Measurements from ENCODE around the gene LRRFIP1.

LRRFIP1 gene

GRCh38 chr2:237816531-237816930 lies 189.1 kb downstream of the LRRFIP1 start:
- Mint-ChIP-seq H3K27me3 (no peaks in the 10 kb centered on the region), H3K4me3 (no peak overlapping the region), H3K36me3 (no peaks in the 10 kb centered on the region), H3K27ac (no peak overlapping the region), H3K9me3 (no peaks in the 10 kb centered on the region), H3K4me1 (peaks cover 12% of the 10 kb centered on the region)

DNA sequence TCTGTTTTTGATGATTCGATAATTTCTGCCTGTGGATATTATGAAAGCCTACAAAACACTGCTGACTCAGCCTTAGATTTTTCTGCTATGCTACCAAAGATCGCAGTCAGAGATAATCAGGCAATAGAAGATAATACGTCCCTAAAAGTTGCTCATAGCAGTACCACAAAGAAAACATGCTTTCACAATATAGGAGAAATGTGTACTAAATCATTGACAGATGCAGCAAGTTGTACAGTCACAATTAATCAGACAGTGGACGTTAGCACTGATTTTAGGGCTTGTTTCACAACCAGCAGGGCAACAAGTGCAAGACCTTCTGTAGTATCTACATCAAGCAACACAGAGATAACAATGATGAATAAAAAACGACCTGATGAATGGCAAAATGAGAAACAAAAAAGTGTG lies 190.7 kb downstream of the LRRFIP1 start:
- Mint-ChIP-seq H3K4me3 (no peak overlapping the region), H3K4me1 (peaks cover 12% of the 10 kb centered on the region), H3K27ac (no peak overlapping the region), H3K36me3 (no peaks in the 10 kb centered on the region), H3K9me3 (no peaks in the 10 kb centered on the region), H3K27me3 (no peaks in the 10 kb centered on the region)

GRCh38 chr2:237819231-237819630 lies 191.8 kb downstream of the LRRFIP1 start:
- Mint-ChIP-seq H3K27ac (no peak overlapping the region), H3K36me3 (no peaks in the 10 kb centered on the region), H3K4me3 (no peak overlapping the region), H3K9me3 (no peaks in the 10 kb centered on the region), H3K4me1 (peaks cover 12% of the 10 kb centered on the region), H3K27me3 (no peaks in the 10 kb centered on the region)

DNA sequence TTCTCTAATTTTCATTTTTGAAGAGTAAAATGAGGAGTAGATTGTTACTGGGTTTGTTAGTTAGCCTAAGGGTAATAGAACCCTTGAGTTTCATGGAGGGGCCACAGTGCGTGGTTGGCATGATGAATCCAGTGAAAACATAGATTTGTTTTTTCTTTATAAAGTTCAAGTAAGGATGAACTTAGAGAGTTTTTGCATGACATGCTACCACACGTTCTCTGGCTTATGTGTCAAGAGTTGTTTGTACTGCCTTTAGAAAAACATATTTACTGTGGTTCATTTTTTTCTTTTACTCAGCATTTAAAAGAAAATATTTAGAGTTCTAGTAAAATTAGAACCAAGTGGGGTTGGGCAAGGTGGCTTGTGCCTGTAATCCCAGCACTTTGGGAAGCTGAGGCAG lies 193.0 kb downstream of the LRRFIP1 start:
- Mint-ChIP-seq H3K4me3 (no peak overlapping the region), H3K4me1 (peaks cover 9% of the 10 kb centered on the region), H3K27ac (no peak overlapping the region), H3K27me3 (no peaks in the 10 kb centered on the region), H3K9me3 (no peaks in the 10 kb centered on the region), H3K36me3 (no peaks in the 10 kb centered on the region)

DNA sequence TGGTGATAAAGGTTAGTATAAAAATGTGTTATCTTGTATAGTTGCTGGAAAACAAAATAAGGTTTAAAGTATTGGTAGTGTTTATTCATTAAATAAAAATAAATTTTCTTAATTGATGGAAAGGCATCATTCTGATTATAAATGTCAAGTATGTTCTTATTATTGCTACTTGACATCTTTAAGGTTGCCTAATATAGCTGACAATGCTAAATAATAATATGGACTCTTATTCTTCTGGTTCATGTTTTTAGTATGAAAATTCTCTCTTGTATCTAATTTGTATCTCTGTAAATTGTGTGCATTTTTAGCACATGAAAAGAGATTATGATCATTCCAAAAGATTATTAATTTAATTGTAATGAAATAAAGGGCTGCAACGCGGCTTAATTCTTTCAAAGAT lies 196.2 kb downstream of the LRRFIP1 start:
- no peak overlapping the region for H3K27ac Mint-ChIP-seq
- H3K36me3 Mint-ChIP-seq, result no peaks in the 10 kb centered on the region
- no peaks in the 10 kb centered on the region for H3K9me3 Mint-ChIP-seq
- no peaks in the 10 kb centered on the region for H3K27me3 Mint-ChIP-seq
- H3K4me3 Mint-ChIP-seq, result no peak overlapping the region
- H3K4me1 Mint-ChIP-seq, result no peaks in the 10 kb centered on the region

DNA sequence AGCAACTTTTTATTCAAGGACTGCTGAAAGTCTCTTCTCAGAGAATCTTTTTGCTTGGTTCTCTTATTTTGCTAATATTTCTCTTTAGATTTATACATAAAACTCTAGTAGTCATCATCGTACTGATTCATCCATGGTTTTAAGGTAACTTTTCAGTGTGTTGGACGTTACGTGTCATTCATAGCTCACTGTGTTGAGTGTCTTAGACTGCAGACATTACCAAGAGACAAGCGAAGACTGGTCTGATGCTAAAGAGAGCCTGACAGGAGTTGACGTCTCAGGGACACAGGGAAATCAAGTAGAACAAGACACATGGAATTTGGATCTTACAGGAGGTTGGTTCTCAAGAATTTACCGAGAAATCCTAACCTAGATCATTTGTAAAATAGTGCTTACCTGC lies 196.7 kb downstream of the LRRFIP1 start:
- no peak overlapping the region for H3K27ac Mint-ChIP-seq
- H3K9me3 Mint-ChIP-seq, result no peaks in the 10 kb centered on the region
- H3K27me3 Mint-ChIP-seq, result no peaks in the 10 kb centered on the region
- H3K36me3 Mint-ChIP-seq, result no peaks in the 10 kb centered on the region
- H3K4me3 Mint-ChIP-seq, result no peak overlapping the region
- no peaks in the 10 kb centered on the region for H3K4me1 Mint-ChIP-seq

DNA sequence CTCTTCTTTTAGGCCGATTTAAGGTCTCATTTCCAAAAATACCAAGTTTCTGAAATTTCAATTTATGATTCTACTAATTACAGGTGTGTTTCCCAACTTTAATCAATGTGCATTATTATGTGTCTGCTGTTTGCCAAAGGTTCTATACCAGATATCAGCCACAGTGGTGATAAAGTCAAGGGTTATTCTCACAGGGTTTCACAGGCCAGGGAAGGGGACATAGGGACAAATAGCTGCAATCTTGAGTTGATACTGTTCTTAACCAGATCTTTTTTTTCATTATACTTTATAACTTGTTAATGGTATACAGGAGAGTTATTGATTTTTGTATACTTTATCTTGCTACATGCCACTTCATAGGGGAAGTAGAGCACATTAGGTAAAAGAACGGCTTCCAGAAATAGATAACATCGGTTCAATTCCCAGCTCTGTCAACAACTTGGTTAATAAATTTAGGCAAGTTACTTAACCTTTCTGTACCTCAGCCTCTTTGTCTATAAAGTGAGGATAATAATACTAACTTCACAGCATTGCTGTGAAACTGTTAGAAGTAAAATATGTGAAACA lies 200.1 kb downstream of the LRRFIP1 start:
- no peaks in the 10 kb centered on the region for H3K36me3 Mint-ChIP-seq
- H3K9me3 Mint-ChIP-seq, result no peaks in the 10 kb centered on the region
- peaks cover 1% of the 10 kb centered on the region for H3K27me3 Mint-ChIP-seq
- H3K4me1 Mint-ChIP-seq, result no peaks in the 10 kb centered on the region
- no peak overlapping the region for H3K27ac Mint-ChIP-seq
- H3K4me3 Mint-ChIP-seq, result no peak overlapping the region

Data from activated naive CD4-positive, alpha-beta T cell treated with anti-CD3 and anti-CD28 coated beads, Interleukin-2, amount 50 U/mL, for 24 hours (primary cell).